Activated CD8-positive, alpha-beta T cell treated with anti-CD3 and anti-CD28 coated beads for 36 hours (primary cell): ENCODE measurements around the gene TEDC1. TPM values are rescaled to one million over a fixed set of nuclear protein-coding genes. Genes with fewer than 3 reads are reported as not detected.

Experiments
- ATAC-seq: fragments of 200-7000 bp; cut with Tn5 transposase; one replicate; pipeline ENCODE4 v1.10.0; 2021; ENCODE audit warnings: mild to moderate bottlenecking, moderate library complexity
- CTCF ChIA-PET: fragments of 350-600 bp; sonication (Branson Sonifier 250); formaldehyde crosslinking; loops from one replicate; lab custom pipeline; 2021; ENCODE audit warnings: antibody characterized with exemption; lab: Charles Lee
- POLR2A ChIA-PET: fragments of 350-600 bp; sonication (Branson Sonifier 250); formaldehyde crosslinking; loops from one replicate; lab custom pipeline; 2021; ENCODE audit warnings: antibody characterized with exemption; lab: Charles Lee
- DNase-seq: peaks from one replicate; pipeline ENCODE4 v3.0.0-alpha.2; 2020
- H3K27ac Mint-ChIP-seq: one replicate; pipeline ENCODE4 v1.8.0; 2021; ENCODE audit warnings: mild to moderate bottlenecking, mixed read lengths
- H3K27me3 Mint-ChIP-seq: one replicate; pipeline ENCODE4 v1.8.0; 2021; ENCODE audit warnings: mixed read lengths
- H3K36me3 Mint-ChIP-seq: one replicate; pipeline ENCODE4 v1.8.0; 2021; ENCODE audit warnings: low read depth, mixed read lengths
- H3K4me1 Mint-ChIP-seq: one replicate; pipeline ENCODE4 v1.8.0; 2021; ENCODE audit warnings: low read depth, mixed read lengths
- H3K4me3 Mint-ChIP-seq: one replicate; pipeline ENCODE4 v1.8.0; 2021; ENCODE audit warnings: mild to moderate bottlenecking, moderate library complexity, mixed read lengths
- H3K9me3 Mint-ChIP-seq: one replicate; pipeline ENCODE4 v1.8.0; 2021; ENCODE audit warnings: mixed read lengths
- intact Hi-C: fragments of 100-400 bp; cut with micrococcal nuclease; formaldehyde crosslinking; loops from one replicate; pipeline ENCODE4 v1.10.0; 2022
- total RNA-seq, 2 experiments: library from RNA; stranded (reverse); gene quantifications; one replicate each; pipeline ENCODE4 v1.2.3, GENCODE V29; 2021
- TF ChIP-seq, protein P1 (sequence below): fragments of 200-600 bp; IDR thresholded peaks from one replicate; pipeline ENCODE4 v1.8.0; 2022; ENCODE audit warnings: antibody characterized with exemption, mild to moderate bottlenecking

Gene TEDC1
- total RNA-seq, 2 experiments from 2014 or later, result 30.1 to 31.1 TPM

DNA sequence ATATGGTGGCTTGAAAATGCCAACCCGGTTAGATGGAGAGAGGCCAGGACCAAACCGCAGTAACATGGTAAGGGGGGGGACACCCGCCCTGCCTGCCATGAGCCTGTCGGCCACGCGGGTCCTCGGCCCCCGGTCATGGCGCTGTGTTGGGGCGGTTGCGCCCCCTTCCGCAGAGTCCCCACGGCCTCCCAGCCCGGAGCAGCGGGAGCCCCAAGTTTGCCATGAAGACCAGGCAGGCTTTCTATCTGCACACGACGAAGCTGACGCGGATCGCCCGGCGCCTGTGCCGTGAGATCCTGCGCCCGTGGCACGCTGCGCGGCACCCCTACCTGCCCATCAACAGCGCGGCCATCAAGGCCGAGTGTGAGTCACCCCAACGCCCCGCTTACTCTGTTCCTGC is 26.5 kb upstream of the TEDC1 start:
- Mint-ChIP-seq H3K27me3 (no peaks in the 10 kb centered on the region), H3K27ac (no peak overlapping the region), H3K4me1 (no peaks in the 10 kb centered on the region), H3K36me3 (peaks cover 6% of the 10 kb centered on the region), H3K4me3 (no peak overlapping the region), H3K9me3 (no peaks in the 10 kb centered on the region)
- POLR2A ChIA-PET, result no interaction called here
- CTCF ChIA-PET, result interaction anchor here (1.8 kb wide), 1 partner anchor 16 kb away, joined by 5 read pairs; no protein-coding TSS in a partner anchor
- TF ChIP-seq, protein P1, sequence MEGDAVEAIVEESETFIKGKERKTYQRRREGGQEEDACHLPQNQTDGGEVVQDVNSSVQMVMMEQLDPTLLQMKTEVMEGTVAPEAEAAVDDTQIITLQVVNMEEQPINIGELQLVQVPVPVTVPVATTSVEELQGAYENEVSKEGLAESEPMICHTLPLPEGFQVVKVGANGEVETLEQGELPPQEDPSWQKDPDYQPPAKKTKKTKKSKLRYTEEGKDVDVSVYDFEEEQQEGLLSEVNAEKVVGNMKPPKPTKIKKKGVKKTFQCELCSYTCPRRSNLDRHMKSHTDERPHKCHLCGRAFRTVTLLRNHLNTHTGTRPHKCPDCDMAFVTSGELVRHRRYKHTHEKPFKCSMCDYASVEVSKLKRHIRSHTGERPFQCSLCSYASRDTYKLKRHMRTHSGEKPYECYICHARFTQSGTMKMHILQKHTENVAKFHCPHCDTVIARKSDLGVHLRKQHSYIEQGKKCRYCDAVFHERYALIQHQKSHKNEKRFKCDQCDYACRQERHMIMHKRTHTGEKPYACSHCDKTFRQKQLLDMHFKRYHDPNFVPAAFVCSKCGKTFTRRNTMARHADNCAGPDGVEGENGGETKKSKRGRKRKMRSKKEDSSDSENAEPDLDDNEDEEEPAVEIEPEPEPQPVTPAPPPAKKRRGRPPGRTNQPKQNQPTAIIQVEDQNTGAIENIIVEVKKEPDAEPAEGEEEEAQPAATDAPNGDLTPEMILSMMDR, result no peak
- ATAC-seq (no peak), DNase-seq (no peak)
- intact Hi-C loops, result no loop called here

DNA sequence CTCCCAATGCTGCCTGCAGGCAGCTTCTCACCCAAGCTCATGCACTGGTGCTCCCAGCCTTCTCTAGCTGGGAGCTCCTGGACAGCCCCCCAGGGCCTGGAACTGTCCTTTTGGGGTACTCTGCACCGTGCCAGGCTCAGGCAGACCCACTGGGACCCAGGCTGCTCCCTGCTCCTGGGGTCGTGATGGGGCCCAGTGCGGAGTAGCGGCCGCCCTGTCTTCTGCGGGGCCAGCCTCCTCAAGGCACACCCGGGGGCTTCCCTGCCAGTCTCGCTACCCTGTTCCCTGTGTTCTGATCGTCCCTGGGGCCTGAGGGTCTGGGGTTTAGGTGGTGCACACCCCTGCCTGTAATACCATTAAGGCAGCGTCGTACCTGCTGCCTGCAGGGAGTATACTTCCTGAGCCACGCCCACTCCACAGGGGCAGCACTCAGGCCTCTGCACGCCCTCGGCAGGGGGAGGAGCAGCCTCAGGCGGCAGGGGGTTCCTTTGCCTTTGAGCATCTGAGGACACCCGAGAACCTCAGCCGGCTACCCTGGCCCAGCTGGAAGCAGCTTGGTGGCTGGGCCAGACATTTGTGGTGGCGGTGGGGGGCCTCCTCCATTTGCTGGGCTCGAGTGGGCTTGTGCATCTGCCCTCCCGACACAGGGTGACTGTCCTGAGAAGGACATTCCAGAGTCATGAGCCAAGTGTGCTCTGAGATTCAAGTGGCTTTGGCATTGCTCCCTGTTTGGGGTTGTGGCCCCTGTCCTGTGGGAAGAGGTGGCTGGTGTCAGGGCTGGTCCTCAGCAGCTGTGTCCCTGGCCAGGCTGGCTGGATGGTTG is 25.6 kb upstream of the TEDC1 start:
- TF ChIP-seq, protein P1, result no peak

DNA sequence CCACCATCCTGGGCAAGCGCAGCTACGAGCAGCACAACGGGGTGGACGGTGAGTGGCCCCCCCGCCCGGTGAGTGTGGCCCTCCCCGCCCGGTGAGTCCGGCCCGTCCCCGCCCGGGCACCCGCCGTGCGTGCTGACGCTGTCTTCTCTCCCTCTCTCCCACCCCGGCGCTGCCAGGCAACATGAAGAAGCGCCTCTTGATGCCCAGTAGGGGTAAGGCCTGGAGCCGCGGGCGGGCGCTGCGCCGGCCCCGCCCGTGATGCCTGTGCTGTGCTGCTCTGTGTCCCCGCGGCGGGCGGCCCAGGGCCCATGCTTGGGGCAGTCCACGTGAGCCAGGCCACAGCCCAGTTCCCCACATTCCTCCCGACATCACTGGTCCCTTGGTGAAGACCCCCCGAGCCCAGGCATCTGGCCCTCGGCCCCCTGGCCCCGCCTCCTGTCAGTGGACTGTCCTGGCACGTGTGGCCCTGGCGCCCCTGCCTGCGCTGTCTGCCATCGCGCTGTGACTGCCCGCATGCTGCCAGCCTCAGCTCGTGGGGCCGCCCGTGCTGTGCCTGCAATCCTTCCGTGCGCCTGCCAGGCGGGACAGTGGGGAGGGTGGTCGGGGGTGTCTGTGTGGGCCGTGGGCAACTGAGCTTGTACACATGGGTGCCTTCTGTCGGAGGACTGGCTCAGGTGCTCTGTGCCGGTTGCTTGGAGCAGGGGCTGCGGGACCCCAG is 24.4 kb upstream of the TEDC1 start:
- ATAC-seq, result no peak
- DNase-seq, result no peak
- Mint-ChIP-seq H3K36me3 (peaks cover 3% of the 10 kb centered on the region), H3K4me3 (no peak overlapping the region), H3K9me3 (no peaks in the 10 kb centered on the region), H3K27me3 (no peaks in the 10 kb centered on the region), H3K4me1 (no peaks in the 10 kb centered on the region), H3K27ac (no peak overlapping the region)
- ChIA-PET POLR2A (no interaction called here), CTCF (no interaction called here)
- TF ChIP-seq, protein P1, result no peak
- intact Hi-C loops, result no loop called here

More for the DNA sequence above, 25.6 kb upstream of the TEDC1 start:
- DNase-seq (no peak), ATAC-seq (no peak)
- POLR2A ChIA-PET, result no interaction called here
- H3K27ac Mint-ChIP-seq, result no peak overlapping the region
- H3K36me3 Mint-ChIP-seq, result peaks cover 6% of the 10 kb centered on the region
- H3K9me3 Mint-ChIP-seq, result no peaks in the 10 kb centered on the region
- intact Hi-C loops, result no loop called here
- H3K4me1 Mint-ChIP-seq, result no peaks in the 10 kb centered on the region
- CTCF ChIA-PET, result no interaction called here
- no peaks in the 10 kb centered on the region for H3K27me3 Mint-ChIP-seq
- no peak overlapping the region for H3K4me3 Mint-ChIP-seq

DNA sequence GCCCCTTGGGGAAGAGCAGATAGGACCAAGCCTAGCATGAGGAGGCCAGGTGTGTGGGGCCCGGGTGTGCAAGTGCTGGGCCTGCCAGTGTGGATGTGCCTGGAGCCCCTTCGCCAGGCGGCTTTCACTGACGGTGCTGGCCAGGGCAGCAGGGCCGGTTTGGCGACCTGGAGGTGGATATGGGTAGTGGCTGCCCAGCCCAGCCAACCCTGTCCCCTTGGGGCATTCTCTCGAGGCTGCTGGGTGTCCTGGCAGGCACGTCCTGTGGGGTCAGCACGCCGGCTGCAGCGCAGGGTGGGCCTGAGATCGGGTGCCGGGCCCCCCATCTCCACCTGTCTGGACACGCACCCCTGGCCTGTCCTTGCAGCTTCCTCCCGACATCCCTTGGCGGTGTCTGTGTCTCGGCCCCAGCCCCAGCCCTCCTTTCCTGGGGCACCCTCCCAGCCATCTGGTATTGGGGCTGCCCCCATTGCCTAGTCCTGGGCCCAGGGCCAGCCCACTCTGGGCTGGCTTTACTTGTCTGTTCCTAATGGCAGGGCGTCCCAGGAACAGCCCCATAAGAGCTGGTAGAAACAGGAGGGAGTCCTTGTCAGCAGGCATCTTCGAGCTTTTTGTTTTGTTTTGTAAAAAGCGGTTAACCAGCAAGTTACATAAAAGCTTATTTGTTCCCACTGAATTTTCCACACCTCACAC is 23.7 kb upstream of the TEDC1 start:
- TF ChIP-seq, protein P1, result no peak
- no peaks in the 10 kb centered on the region for H3K4me1 Mint-ChIP-seq
- POLR2A ChIA-PET, result no interaction called here
- H3K4me3 Mint-ChIP-seq, result no peak overlapping the region
- ATAC-seq (no peak), DNase-seq (no peak)
- no peaks in the 10 kb centered on the region for H3K27me3 Mint-ChIP-seq
- H3K9me3 Mint-ChIP-seq, result no peaks in the 10 kb centered on the region
- intact Hi-C loops, result no loop called here
- CTCF ChIA-PET, result interaction anchor here (2.0 kb wide), 1 partner anchor 14 kb away, joined by 8 read pairs; no protein-coding TSS in a partner anchor
- H3K36me3 Mint-ChIP-seq, result peaks cover 2% of the 10 kb centered on the region
- H3K27ac Mint-ChIP-seq, result no peak overlapping the region
